Epithelial cell of esophagus (primary cell): ENCODE data around the gene KCNK3.

Experiments
- DNase-seq: peaks from one replicate; pipeline ENCODE4 v3.0.0; 2010; ENCODE audit warnings: low read depth
- H3K4me3 ChIP-seq: 2 replicates; pipeline ENCODE4 v1.5.1; 2011; ENCODE audit warnings: mild to moderate bottlenecking, low read length, control low read depth
- TF ChIP-seq, protein P1 (sequence below): IDR thresholded peaks from 2 replicates; pipeline ENCODE4 v1.5.1; 2011; ENCODE audit warnings: low read depth, mild to moderate bottlenecking, low read length, control low read depth, inconsistent platforms; ENCODE audit not compliant: insufficient read depth; ENCODE audit errors: missing control alignments

KCNK3 gene

DNA sequence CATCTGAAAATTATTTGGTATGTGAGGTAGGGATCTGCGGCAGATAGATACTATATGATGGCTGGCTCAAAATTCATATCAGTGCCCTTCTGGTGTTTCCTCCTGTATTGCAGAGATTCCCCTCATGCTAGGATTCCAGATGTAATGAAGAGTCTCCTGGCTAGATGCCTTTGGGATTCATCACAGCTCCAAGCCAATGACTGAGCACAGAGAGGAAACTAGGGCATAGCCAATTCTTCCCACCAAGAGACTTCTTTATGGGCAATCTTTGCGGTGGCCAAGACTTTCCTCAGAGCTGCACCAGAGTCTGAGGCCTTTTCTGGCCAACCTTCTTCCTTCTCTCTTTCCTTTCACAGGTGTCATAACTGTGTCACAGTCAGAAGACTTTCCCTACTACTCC is 25.9 kb upstream of the KCNK3 start:
- H3K4me3 ChIP-seq: no peak overlapping the region
- no peak for DNase-seq
- TF ChIP-seq, protein P1, sequence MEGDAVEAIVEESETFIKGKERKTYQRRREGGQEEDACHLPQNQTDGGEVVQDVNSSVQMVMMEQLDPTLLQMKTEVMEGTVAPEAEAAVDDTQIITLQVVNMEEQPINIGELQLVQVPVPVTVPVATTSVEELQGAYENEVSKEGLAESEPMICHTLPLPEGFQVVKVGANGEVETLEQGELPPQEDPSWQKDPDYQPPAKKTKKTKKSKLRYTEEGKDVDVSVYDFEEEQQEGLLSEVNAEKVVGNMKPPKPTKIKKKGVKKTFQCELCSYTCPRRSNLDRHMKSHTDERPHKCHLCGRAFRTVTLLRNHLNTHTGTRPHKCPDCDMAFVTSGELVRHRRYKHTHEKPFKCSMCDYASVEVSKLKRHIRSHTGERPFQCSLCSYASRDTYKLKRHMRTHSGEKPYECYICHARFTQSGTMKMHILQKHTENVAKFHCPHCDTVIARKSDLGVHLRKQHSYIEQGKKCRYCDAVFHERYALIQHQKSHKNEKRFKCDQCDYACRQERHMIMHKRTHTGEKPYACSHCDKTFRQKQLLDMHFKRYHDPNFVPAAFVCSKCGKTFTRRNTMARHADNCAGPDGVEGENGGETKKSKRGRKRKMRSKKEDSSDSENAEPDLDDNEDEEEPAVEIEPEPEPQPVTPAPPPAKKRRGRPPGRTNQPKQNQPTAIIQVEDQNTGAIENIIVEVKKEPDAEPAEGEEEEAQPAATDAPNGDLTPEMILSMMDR: no peak

DNA sequence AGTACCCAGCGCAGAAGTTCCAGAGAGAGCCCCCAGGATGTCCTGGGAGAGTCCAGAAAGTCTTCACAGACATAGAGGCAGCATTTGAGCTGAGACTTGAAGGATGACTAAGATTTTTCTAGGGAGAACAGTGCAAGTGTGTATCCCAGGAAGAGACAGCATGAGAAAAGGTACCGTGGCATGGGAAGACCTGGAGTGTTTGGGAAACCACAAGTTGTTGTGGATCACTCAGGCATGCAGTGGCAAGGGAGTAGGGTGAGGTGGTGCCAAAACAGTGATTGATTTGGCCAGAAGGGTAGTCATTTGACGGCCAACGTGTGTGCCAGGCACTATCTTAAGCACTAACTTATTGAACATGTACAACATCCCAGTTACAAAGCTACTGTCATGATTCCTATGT is 24.5 kb upstream of the KCNK3 start:
- TF ChIP-seq, protein P1: no peak
- no peak for DNase-seq
- no peak overlapping the region for H3K4me3 ChIP-seq

DNA sequence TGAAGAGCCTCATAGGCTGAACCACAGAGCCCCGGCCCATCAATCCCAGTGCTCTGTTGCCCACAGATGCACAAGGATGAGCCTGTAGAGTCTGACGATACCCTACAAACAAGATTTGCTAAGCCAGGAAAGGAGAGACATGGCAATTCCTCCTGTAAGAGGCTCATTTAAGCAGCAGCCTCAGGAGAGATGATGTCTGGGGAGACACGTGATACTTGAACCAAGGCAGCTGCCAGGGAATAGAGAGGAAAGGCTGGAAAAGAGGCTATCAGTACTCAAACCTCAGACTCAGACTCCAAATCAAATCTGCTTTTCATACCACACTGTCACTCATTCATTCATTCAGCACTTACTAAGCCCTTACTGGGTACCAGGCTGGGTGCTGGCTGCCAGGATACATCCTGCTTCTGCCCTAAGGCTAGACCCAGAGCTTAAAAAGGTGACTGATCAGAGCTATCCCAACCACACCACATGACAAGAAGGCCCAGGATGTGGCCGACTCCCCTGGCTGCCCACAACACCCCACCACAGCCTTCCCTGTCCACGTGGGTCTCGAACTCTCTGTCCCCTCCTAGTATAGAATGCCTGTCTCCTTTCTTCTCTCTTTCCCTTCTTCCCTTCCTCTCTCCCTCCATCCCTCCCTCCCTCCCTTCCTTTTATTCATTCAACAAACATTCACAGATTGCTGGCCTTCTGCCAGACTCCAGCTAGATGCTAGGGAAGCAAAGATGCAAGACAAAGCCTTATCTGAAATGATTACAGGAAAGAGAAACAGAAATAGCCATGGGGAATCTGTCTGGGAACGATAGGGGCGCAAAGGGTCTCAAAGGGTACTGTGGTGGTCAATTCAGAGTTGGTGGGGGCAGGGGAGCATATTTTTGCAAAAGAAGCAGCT is 23.4 kb upstream of the KCNK3 start:
- TF ChIP-seq, protein P1: no peak
- DNase-seq: no peak
- H3K4me3 ChIP-seq: no peak overlapping the region

DNA sequence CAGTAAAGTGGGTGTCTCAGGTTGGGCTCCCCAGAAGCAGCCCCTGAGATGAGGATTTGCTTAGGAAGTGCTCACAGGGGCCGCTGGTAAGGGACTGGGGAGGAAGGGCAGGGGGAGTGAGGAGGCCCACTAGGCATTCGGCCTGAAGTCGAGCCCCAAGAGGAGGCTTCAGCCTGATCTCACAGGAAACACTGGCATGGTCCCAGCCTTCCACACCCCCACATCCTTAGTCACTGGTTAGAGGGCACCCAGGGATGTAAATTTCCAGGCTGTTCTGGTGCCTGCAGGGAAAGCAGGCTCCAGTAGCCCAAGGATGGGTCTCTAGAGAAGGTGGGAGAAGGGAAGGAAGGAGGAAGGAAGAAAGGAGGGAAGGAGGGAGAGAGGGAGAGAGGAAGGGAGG is 22.4 kb upstream of the KCNK3 start:
- peak; percentile 32 for DNase-seq
- no peak overlapping the region for H3K4me3 ChIP-seq
- TF ChIP-seq, protein P1: no peak

DNA sequence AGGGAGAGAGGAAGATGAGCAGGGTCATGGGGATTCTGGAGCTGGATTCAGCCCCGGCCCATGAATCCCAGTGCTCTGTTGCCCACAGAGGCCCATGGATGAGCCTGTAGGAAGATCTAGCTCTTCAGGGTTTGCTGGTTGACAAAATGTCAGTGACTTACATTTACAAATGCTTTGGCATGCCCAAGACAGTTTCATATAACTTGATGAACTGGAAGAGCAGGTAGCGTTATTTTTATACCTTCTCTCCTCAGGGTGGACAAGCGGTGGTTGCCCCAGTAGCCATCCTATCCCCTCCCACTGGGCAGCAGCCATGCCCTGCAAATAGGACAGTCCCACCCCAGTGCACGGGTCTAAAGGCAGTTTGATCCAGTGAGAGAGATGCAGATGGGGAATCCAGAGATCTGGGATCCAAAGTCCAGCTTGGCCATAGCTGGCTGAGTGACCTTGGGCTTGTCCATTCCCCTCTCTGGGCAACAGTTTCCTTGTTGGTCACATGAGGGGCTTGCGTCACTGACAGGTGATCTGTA is 21.5 kb upstream of the KCNK3 start:
- H3K4me3 ChIP-seq: no peak overlapping the region
- TF ChIP-seq, protein P1: no peak
- peak; percentile 53 for DNase-seq

DNA sequence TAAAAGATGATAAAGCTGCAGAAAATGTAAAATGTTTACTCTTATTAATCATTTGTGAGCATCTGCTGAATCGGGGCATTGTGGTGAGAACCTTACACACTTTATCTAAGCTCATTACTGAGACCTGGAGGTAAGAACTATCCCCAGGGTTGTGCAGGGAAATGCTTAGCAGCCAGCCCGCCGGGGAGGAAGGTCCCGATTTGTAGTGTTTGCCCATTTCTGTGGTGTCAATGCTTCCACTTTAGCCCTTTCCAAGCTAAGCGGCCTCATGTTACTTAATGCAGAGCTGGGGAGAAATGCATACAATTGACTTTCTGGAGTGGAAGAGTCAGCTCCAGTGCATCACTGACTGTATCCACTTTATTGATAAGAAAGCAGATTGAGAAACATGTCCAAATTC is 20.8 kb upstream of the KCNK3 start:
- H3K4me3 ChIP-seq: no peak overlapping the region
- no peak for DNase-seq
- TF ChIP-seq, protein P1: no peak
